Measurements from ENCODE around the gene RFX3.
A peak's percentile ranks its signal among the peaks of the same experiment; 100 is the strongest.

RFX3 gene

GRCh38 chr9:3246241-3246640, 279.6 kb downstream of the RFX3 start:
- DNase-seq (ENCODE audit: low spot score) = no peak
- TF ChIP-seq CTCF (IDR thresholded peaks at IDR 0.05; ENCODE audit: extremely low read depth, insufficient read depth, missing control alignments) = no peak
- in situ Hi-C loops (cut with MboI; ENCODE audit: low pct_unique_long_range_greater_than_20kb, low sequenced_read_pairs, unreplicated experiment) = no loop called here

- DNase-seq (ENCODE audit: low spot score) = peak; percentile 19
- no peak for TF ChIP-seq CTCF (IDR thresholded peaks at IDR 0.05; ENCODE audit: extremely low read depth, insufficient read depth, missing control alignments)
- in situ Hi-C loops (cut with MboI; ENCODE audit: low pct_unique_long_range_greater_than_20kb, low sequenced_read_pairs, unreplicated experiment) = no loop called here
Observed at GRCh38 chr9:3244963-3245653, 280.7 kb downstream of the RFX3 start.

- DNase-seq (ENCODE audit: low spot score) = no peak
- in situ Hi-C loops (cut with MboI; ENCODE audit: low pct_unique_long_range_greater_than_20kb, low sequenced_read_pairs, unreplicated experiment) = no loop called here
- no peak for TF ChIP-seq CTCF (IDR thresholded peaks at IDR 0.05; ENCODE audit: extremely low read depth, insufficient read depth, missing control alignments)
Observed at GRCh38 chr9:3243683-3244082, 282.1 kb downstream of the RFX3 start.

- in situ Hi-C loops (cut with MboI; ENCODE audit: low pct_unique_long_range_greater_than_20kb, low sequenced_read_pairs, unreplicated experiment) = no loop called here
- no peak for DNase-seq (ENCODE audit: low spot score)
- no peak for TF ChIP-seq CTCF (IDR thresholded peaks at IDR 0.05; ENCODE audit: extremely low read depth, insufficient read depth, missing control alignments)
Observed at GRCh38 chr9:3241290-3241689, 284.5 kb downstream of the RFX3 start.

- in situ Hi-C loops (cut with MboI; ENCODE audit: low pct_unique_long_range_greater_than_20kb, low sequenced_read_pairs, unreplicated experiment) = no loop called here
- TF ChIP-seq CTCF (IDR thresholded peaks at IDR 0.05; ENCODE audit: extremely low read depth, insufficient read depth, missing control alignments) = peak; percentile 92
- DNase-seq (ENCODE audit: low spot score) = peak; percentile 54
Observed at GRCh38 chr9:3240656-3241268, 285.0 kb downstream of the RFX3 start.

GRCh38 chr9:3239240-3239639, 286.6 kb downstream of the RFX3 start:
- TF ChIP-seq CTCF (IDR thresholded peaks at IDR 0.05; ENCODE audit: extremely low read depth, insufficient read depth, missing control alignments) = no peak
- in situ Hi-C loops (cut with MboI; ENCODE audit: low pct_unique_long_range_greater_than_20kb, low sequenced_read_pairs, unreplicated experiment) = loop anchor here (10.0 kb wide), 1 partner anchor 196 kb away; no protein-coding TSS in a partner anchor
- no peak for DNase-seq (ENCODE audit: low spot score)

Measured in GM13977 (cell line).